ENCODE measurements around the gene PLEKHA5.
A peak's percentile ranks its signal among the peaks of the same experiment; 100 is the strongest.
"Not testable (repeated sequence)": the region's sequence is repeated elsewhere in the genome, so short reads cannot be mapped to it uniquely, and the experiment has no call there.

The PLEKHA5 gene

GRCh38 chr12:19284658-19285057 is 155.1 kb downstream of the PLEKHA5 start:
- DNase-seq (ENCODE audit: low spot score), result no peak

GRCh38 chr12:19285793-19286448 is 156.4 kb downstream of the PLEKHA5 start:
- DNase-seq (ENCODE audit: low spot score), result no peak

GRCh38 chr12:19287302-19287701 is 157.8 kb downstream of the PLEKHA5 start:
- no peak for DNase-seq (ENCODE audit: low spot score)

- DNase-seq (ENCODE audit: low spot score), result no peak
These were observed 158.6 kb downstream of the PLEKHA5 start for GRCh38 chr12:19288161-19288560.

GRCh38 chr12:19288603-19289244 is 159.2 kb downstream of the PLEKHA5 start:
- peak; percentile 49 for DNase-seq (ENCODE audit: low spot score)

GRCh38 chr12:19298836-19299605 is 169.5 kb downstream of the PLEKHA5 start:
- no peak for DNase-seq (ENCODE audit: low spot score)

GRCh38 chr12:19299765-19300164 is 170.2 kb downstream of the PLEKHA5 start:
- DNase-seq (ENCODE audit: low spot score), result no peak

- DNase-seq (ENCODE audit: low spot score), result no peak
These were observed 171.7 kb downstream of the PLEKHA5 start for GRCh38 chr12:19301223-19301622.

- no peak for DNase-seq (ENCODE audit: low spot score)
These were observed 172.2 kb downstream of the PLEKHA5 start for GRCh38 chr12:19301688-19302087.

- DNase-seq (ENCODE audit: low spot score), result no peak
These were observed 172.6 kb downstream of the PLEKHA5 start for GRCh38 chr12:19302100-19302640.

GRCh38 chr12:19303496-19303895 is 174.0 kb downstream of the PLEKHA5 start:
- no peak for DNase-seq (ENCODE audit: low spot score)

- no peak for DNase-seq (ENCODE audit: low spot score)
These were observed 174.7 kb downstream of the PLEKHA5 start for GRCh38 chr12:19304149-19304750.

GRCh38 chr12:19305621-19306020 is 176.1 kb downstream of the PLEKHA5 start:
- DNase-seq (ENCODE audit: low spot score), result not testable (repeated sequence)

- DNase-seq (ENCODE audit: low spot score), result no peak
These were observed 176.8 kb downstream of the PLEKHA5 start for GRCh38 chr12:19306366-19306765.

- DNase-seq (ENCODE audit: low spot score), result no peak
These were observed 177.9 kb downstream of the PLEKHA5 start for GRCh38 chr12:19307451-19307850.

GRCh38 chr12:19311165-19311564 is 181.6 kb downstream of the PLEKHA5 start:
- no peak for DNase-seq (ENCODE audit: low spot score)

- no peak for DNase-seq (ENCODE audit: low spot score)
These were observed 183.1 kb downstream of the PLEKHA5 start for GRCh38 chr12:19312637-19313036.

GRCh38 chr12:19316425-19316824 is 186.9 kb downstream of the PLEKHA5 start:
- DNase-seq (ENCODE audit: low spot score), result no peak

GRCh38 chr12:19322376-19322775 is 192.8 kb downstream of the PLEKHA5 start:
- DNase-seq (ENCODE audit: low spot score), result no peak

- no peak for DNase-seq (ENCODE audit: low spot score)
These were observed 194.3 kb downstream of the PLEKHA5 start for GRCh38 chr12:19323805-19324204.

GRCh38 chr12:19326102-19326501 is 196.6 kb downstream of the PLEKHA5 start:
- DNase-seq (ENCODE audit: low spot score), result no peak

- no peak for DNase-seq (ENCODE audit: low spot score)
These were observed 202.7 kb downstream of the PLEKHA5 start for GRCh38 chr12:19332196-19332595.

Data from SW480 (cell line).